ENCODE data around the gene KRTAP10-5. TPM values are rescaled to one million over a fixed set of nuclear protein-coding genes. Genes with fewer than 3 reads are reported as not detected.
A peak's percentile ranks its signal among the peaks of the same experiment; 100 is the strongest.

Gene KRTAP10-5
- total RNA-seq, 1 donor = not detected

DNA sequence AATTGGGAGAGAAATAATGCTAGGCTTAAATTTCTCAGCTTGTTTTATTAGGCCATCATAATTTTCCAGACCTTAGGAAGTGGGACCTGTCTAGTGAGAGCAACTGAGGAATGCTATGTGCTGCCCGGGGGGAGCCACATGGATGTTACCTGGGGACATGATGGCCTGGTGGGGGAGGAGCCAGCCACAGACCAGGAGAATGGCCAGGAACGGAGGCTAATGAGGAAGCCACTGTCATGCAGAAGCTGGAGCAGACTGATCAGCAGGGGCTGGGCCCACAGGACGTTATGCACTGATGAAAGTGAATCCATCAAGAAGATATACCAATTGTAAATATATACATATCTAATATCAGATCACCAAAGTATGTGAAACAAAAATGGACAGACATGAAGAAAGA is 35.8 kb downstream of the KRTAP10-5 start:
- Histone ChIP-seq H3K27ac (ENCODE audit: low read depth, low read length) (no peak overlapping the region), H4K20me1 (ENCODE audit: insufficient read depth, low read length) (no peaks in the 10 kb centered on the region), H3K4me1 (ENCODE audit: insufficient read depth, low read length) (no peaks in the 10 kb centered on the region), H2AFZ (ENCODE audit: low read length) (no peak overlapping the region), H3K79me2 (ENCODE audit: insufficient read depth, low read length) (no peaks in the 10 kb centered on the region), H3K9me3 (ENCODE audit: low read depth, low read length) (no peaks in the 10 kb centered on the region), H3K4me2 (ENCODE audit: insufficient read depth, low read length) (no peak overlapping the region), H3K27me3 (ENCODE audit: insufficient read depth, low read length) (peaks cover 2% of the 10 kb centered on the region), H3K4me3 (ENCODE audit: insufficient read depth, low read length) (no peak overlapping the region), H3K36me3 (ENCODE audit: insufficient read depth, low read length) (no peaks in the 10 kb centered on the region)
- no peak for DNase-seq (ENCODE audit: insufficient read length, low spot score, missing footprints)
- TF ChIP-seq, protein P1, sequence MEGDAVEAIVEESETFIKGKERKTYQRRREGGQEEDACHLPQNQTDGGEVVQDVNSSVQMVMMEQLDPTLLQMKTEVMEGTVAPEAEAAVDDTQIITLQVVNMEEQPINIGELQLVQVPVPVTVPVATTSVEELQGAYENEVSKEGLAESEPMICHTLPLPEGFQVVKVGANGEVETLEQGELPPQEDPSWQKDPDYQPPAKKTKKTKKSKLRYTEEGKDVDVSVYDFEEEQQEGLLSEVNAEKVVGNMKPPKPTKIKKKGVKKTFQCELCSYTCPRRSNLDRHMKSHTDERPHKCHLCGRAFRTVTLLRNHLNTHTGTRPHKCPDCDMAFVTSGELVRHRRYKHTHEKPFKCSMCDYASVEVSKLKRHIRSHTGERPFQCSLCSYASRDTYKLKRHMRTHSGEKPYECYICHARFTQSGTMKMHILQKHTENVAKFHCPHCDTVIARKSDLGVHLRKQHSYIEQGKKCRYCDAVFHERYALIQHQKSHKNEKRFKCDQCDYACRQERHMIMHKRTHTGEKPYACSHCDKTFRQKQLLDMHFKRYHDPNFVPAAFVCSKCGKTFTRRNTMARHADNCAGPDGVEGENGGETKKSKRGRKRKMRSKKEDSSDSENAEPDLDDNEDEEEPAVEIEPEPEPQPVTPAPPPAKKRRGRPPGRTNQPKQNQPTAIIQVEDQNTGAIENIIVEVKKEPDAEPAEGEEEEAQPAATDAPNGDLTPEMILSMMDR (IDR thresholded peaks at IDR 0.05; ENCODE audit: extremely low read depth, low read depth, low read length) = no peak

DNA sequence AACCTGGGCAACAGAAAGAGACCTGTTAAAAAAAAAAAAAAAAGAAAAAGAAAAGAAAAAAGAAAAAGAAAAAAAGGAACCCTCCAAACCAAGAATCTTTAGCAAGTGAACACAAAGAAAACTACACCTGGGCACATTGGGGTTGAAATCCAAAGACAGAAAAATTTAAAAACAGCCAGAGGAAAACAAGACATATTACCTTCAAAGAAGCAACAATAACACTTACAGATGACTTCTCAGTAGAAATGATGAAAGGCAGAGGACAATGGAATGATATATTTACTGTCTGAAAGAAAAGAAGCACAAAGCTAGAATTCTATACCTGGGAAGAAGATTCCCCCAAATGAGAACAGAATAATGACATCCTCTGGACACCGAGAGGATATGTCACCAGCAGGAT is 37.7 kb downstream of the KRTAP10-5 start:
- peak; percentile 22 for DNase-seq (ENCODE audit: insufficient read length, low spot score, missing footprints)

DNA sequence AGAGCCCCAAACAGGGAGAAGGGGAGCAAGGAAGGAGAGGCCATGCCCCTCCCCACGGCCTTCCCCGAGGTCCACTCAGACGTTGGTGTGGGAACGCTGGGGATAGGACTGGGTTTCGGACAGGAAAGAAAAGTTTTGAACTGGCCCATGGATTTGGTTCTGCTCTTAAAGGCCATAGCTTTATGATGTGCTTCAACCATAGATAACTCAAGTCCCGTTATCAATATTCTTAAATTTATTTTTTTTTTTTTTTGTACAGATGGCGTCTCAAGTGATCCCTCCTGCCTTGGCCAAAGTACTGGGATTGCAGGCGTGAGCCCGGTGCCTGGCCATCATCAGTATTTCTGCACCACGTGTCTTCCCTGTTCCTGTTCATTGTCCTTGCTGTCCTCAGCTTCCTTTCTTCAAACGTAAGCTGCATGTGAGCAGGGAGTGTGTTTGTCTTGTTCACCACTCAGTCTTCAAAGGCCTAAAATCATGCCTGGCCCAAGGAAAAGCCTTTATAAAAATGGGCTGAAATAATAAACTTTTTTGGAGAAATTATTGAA is 39.6 kb downstream of the KRTAP10-5 start:
- Histone ChIP-seq H3K4me3 (ENCODE audit: insufficient read depth, low read length) (no peak overlapping the region), H3K27ac (ENCODE audit: low read depth, low read length) (no peak overlapping the region), H3K79me2 (ENCODE audit: insufficient read depth, low read length) (no peaks in the 10 kb centered on the region), H3K9me3 (ENCODE audit: low read depth, low read length) (no peaks in the 10 kb centered on the region), H3K4me2 (ENCODE audit: insufficient read depth, low read length) (no peak overlapping the region), H3K36me3 (ENCODE audit: insufficient read depth, low read length) (no peaks in the 10 kb centered on the region), H3K4me1 (ENCODE audit: insufficient read depth, low read length) (no peaks in the 10 kb centered on the region), H4K20me1 (ENCODE audit: insufficient read depth, low read length) (no peaks in the 10 kb centered on the region), H3K27me3 (ENCODE audit: insufficient read depth, low read length) (no peaks in the 10 kb centered on the region), H2AFZ (ENCODE audit: low read length) (no peak overlapping the region)
- TF ChIP-seq, protein P1 (IDR thresholded peaks at IDR 0.05; ENCODE audit: extremely low read depth, low read depth, low read length) = no peak
- DNase-seq (ENCODE audit: insufficient read length, low spot score, missing footprints) = peak; percentile 73

More for the DNA sequence above, 37.7 kb downstream of the KRTAP10-5 start:
- Histone ChIP-seq H3K36me3 (ENCODE audit: insufficient read depth, low read length) (no peaks in the 10 kb centered on the region), H3K4me2 (ENCODE audit: insufficient read depth, low read length) (no peak overlapping the region), H3K4me3 (ENCODE audit: insufficient read depth, low read length) (no peak overlapping the region), H3K27me3 (ENCODE audit: insufficient read depth, low read length) (no peaks in the 10 kb centered on the region), H4K20me1 (ENCODE audit: insufficient read depth, low read length) (no peaks in the 10 kb centered on the region), H3K9me3 (ENCODE audit: low read depth, low read length) (no peaks in the 10 kb centered on the region), H2AFZ (ENCODE audit: low read length) (no peak overlapping the region), H3K27ac (ENCODE audit: low read depth, low read length) (no peak overlapping the region), H3K4me1 (ENCODE audit: insufficient read depth, low read length) (no peaks in the 10 kb centered on the region), H3K79me2 (ENCODE audit: insufficient read depth, low read length) (no peaks in the 10 kb centered on the region)
- TF ChIP-seq, protein P1 (IDR thresholded peaks at IDR 0.05; ENCODE audit: extremely low read depth, low read depth, low read length) = no peak

DNA sequence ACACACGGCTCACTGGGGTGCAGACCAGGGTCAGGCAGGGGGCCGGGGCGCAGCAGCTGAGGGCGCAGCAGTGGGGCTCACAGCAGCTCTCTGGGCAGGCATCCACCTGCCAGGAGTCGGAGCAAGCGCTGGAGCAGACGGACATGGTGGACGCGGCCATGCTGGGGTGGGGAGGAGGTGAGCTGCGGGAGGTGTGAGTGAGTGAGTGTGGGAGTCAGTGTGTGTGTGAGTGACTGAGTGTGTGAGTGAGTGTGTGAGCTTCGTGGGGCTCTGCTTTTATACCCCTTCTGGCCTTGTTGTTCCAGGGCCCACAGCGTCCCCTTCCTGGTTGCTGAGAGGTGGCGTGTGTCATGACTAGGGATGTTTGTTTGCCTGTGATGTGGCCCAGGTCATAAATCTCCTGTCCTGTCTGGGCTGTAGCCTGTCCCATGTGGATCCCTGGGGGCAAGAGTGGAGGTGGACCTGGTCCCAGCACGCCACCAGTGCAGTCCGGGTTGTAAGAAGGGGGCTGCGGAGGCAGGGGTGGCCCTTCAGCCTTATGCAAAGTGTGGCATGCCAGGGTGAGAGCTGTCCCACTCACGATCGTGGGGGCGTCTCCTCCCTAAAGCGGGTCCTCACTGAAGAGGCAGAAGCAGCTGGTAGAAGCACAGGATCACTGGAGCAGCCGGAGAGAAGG is 40.3 kb downstream of the KRTAP10-5 start, which contains the start of gene KRTAP10-1:
TSS of gene KRTAP10-1 (minus strand) at position 205 of the 676 bp plus-strand sequence. CDS start at position 160, 45 bp downstream.
- TF ChIP-seq, protein P1 (IDR thresholded peaks at IDR 0.05; ENCODE audit: extremely low read depth, low read depth, low read length) = no peak
- no peak within 1 kb of the TSS for H3K27ac ChIP-seq (ENCODE audit: low read depth, low read length)
- no peak within 1 kb of the TSS for H3K4me2 ChIP-seq (ENCODE audit: insufficient read depth, low read length)
- H3K4me1 ChIP-seq (ENCODE audit: insufficient read depth, low read length) = no peaks in the 10 kb centered on the region
- no peaks in the 10 kb centered on the region for H3K79me2 ChIP-seq (ENCODE audit: insufficient read depth, low read length)
- no peaks in the 10 kb centered on the region for H3K36me3 ChIP-seq (ENCODE audit: insufficient read depth, low read length)
- H3K27me3 ChIP-seq (ENCODE audit: insufficient read depth, low read length) = no peaks in the 10 kb centered on the region
- no peak within 1 kb of the TSS for H3K4me3 ChIP-seq (ENCODE audit: insufficient read depth, low read length)
- peak; percentile 18 for DNase-seq (ENCODE audit: insufficient read length, low spot score, missing footprints)
- no peaks in the 10 kb centered on the region for H3K9me3 ChIP-seq (ENCODE audit: low read depth, low read length)
- H2AFZ ChIP-seq (ENCODE audit: low read length) = no peak within 1 kb of the TSS
- no peaks in the 10 kb centered on the region for H4K20me1 ChIP-seq (ENCODE audit: insufficient read depth, low read length)
